GM12878 (cell line): Measurements from ENCODE around the gene AMN. TPM values are rescaled to one million over a fixed set of nuclear protein-coding genes. Genes with fewer than 3 reads are reported as not detected.
A peak's percentile ranks its signal among the peaks of the same experiment; 100 is the strongest.

ENCODE experiments used
- ATAC-seq: fragments of 200-7000 bp; cut with Tn5 transposase; 3 replicates; pipeline ENCODE4 v1.9.1; 2020; ENCODE audit warnings: mild to moderate bottlenecking, moderate library complexity
- BruUV-seq: library from RNA; stranded (reverse); fragments of 400-500 nt; replicated peaks from 2 replicates; lab custom pipeline; 2021; lab: Mats Ljungman, UMichigan
- CTCF ChIA-PET: fragments of 300-600 bp; sonication (Branson Sonifier 250); formaldehyde crosslinking; extraction: SDS; loops from one replicate; lab custom pipeline; 2021; ENCODE audit warnings: inconsistent platforms; lab: Yijun Ruan, JAX
- POLR2A ChIA-PET: fragments of 350-600 bp; formaldehyde crosslinking; extraction: SDS; loops from one replicate; lab custom pipeline; 2021; ENCODE audit warnings: inconsistent platforms; lab: Charles Lee
- RAD21 ChIA-PET: fragments of 300-600 bp; sonication (Branson Sonifier 250); formaldehyde crosslinking; loops from one replicate; lab custom pipeline; 2023; ENCODE audit warnings: antibody characterized with exemption; ENCODE audit not compliant: unreplicated experiment; lab: Charles Lee
- SMC1A ChIA-PET: fragments of 300-600 bp; sonication (Branson Sonifier 250); formaldehyde crosslinking; loops from one replicate; lab custom pipeline; 2023; ENCODE audit not compliant: unreplicated experiment, uncharacterized antibody; lab: Charles Lee
- DNase-seq: peaks from one replicate; pipeline ENCODE4 v3.0.0-alpha.2; 2011; ENCODE audit warnings: low read depth, low spot score
- FAIRE-seq: peaks from 3 replicates; lab custom pipeline; 2011; peaks lifted over from hg19 to GRCh38; lab: Jason Lieb, UNC
- H2AFZ ChIP-seq: 2 replicates; pipeline ENCODE4 v1.6.0; 2011; ENCODE audit warnings: low read depth, low read length, control low read depth; ENCODE audit not compliant: control insufficient read depth
- H3K27ac ChIP-seq: 2 replicates; pipeline ENCODE4 v1.5.1; 2011; ENCODE audit warnings: control low read depth; ENCODE audit not compliant: control insufficient read depth, insufficient read depth
- H3K27me3 ChIP-seq, 2 experiments: replicated peaks in 1 of 2; 2 replicates each; pipeline versions ENCODE4 v1.6.0 to v1.6.1; 2011; ENCODE audit warnings: low read length in 1 of 2; ENCODE audit not compliant: control insufficient read depth in 2 of 2, insufficient read depth in 2 of 2
- H3K36me3 ChIP-seq, 2 experiments: 2 replicates each; pipeline ENCODE4 v1.5.1; 2011; ENCODE audit warnings: low read length in 1 of 2; ENCODE audit not compliant: control insufficient read depth in 2 of 2, insufficient read depth in 2 of 2
- H3K4me1 ChIP-seq: 2 replicates; pipeline ENCODE4 v1.6.1; 2011; ENCODE audit warnings: mild to moderate bottlenecking, low read length, moderate library complexity, mixed read lengths; ENCODE audit not compliant: control insufficient read depth, insufficient read depth
- H3K4me2 ChIP-seq: 2 replicates; pipeline ENCODE4 v1.6.0; 2011; ENCODE audit warnings: control low read depth; ENCODE audit not compliant: control insufficient read depth, insufficient read depth
- H3K4me3 ChIP-seq: fragments of 200-600 bp; sonication (generic); 2 replicates; pipeline ENCODE4 v1.5.1; 2016
- H3K79me2 ChIP-seq: 2 replicates; pipeline ENCODE4 v1.6.0; 2011; ENCODE audit warnings: low read length; ENCODE audit not compliant: control insufficient read depth, insufficient read depth
- H3K9ac ChIP-seq: 2 replicates; pipeline ENCODE4 v1.8.0; 2011; ENCODE audit warnings: low read length, control low read depth, mixed read lengths; ENCODE audit not compliant: control insufficient read depth, insufficient read depth
- H3K9me3 ChIP-seq: replicated peaks from 3 replicates; pipeline ENCODE4 v1.5.1; 2011; ENCODE audit warnings: mild to moderate bottlenecking, low read length; ENCODE audit not compliant: control insufficient read depth, insufficient read depth
- H4K20me1 ChIP-seq: 2 replicates; pipeline ENCODE4 v1.6.0; 2011; ENCODE audit not compliant: control insufficient read depth, insufficient read depth
- LARP7 ChIP-seq: fragments of 450-650 bp; IDR thresholded peaks from 2 replicates; pipeline ENCODE4 v1.6.1; 2017; ENCODE audit warnings: mild to moderate bottlenecking
- NFXL1 ChIP-seq: fragments of 450-650 bp; IDR thresholded peaks from 2 replicates; pipeline ENCODE4 v1.6.1; 2017; ENCODE audit warnings: antibody characterized with exemption, mild to moderate bottlenecking, borderline replicate concordance
- RAD51 ChIP-seq: fragments of 450-650 bp; IDR thresholded peaks from 2 replicates; pipeline ENCODE4 v1.6.1; 2016; ENCODE audit warnings: moderate library complexity, mild to moderate bottlenecking, inconsistent platforms
- RB1 ChIP-seq: fragments of 450-650 bp; formaldehyde crosslinking; IDR thresholded peaks from 2 replicates; pipeline ENCODE4 v1.6.1; 2017; ENCODE audit warnings: mild to moderate bottlenecking, borderline replicate concordance
- SREBF1 ChIP-seq: IDR thresholded peaks from 2 replicates; pipeline ENCODE4 v1.6.1; 2012; ENCODE audit warnings: mild to moderate bottlenecking, low read length
- TBL1XR1 ChIP-seq: IDR thresholded peaks from 2 replicates; pipeline ENCODE4 v1.6.1; 2012; ENCODE audit warnings: low read depth, low read length, improper control_type of control experiment
- WGBS: methylation state at CpG from one replicate; pipeline ENCODE4 v1.1.6; 2016; ENCODE audit warnings: low lambda C conversion rate; ENCODE audit not compliant: insufficient replicate concordance, insufficient coverage; ENCODE audit errors: missing lambda C conversion rate; 5-methylcytosine and 5-hydroxymethylcytosine counted together
- in situ Hi-C: fragments of 300-500 bp; cut with MboI; formaldehyde crosslinking; loops from 9 replicates; pipeline ENCODE4 v1.14.3; 2018; ENCODE audit warnings: mixed read lengths
- intact Hi-C: fragments of 100-400 bp; cut with micrococcal nuclease; formaldehyde crosslinking; loops from one replicate; pipeline ENCODE4 v1.14.2; 2022; ENCODE audit not compliant: unreplicated experiment
- polyA plus RNA-seq, 11 experiments: library from polyadenylated mRNA; depleted of rRNA in 4 of 11; unstranded in 6 of 11; stranded (reverse) in 5 of 11; fragments of >200 nt; fragmentation: Nextera tagmentation in 4 of 11; fragmentation: Illumina TruSeq in 1 of 11; extraction: Ambion mirVana in 4 of 11; extraction: Trizol in 1 of 11; gene quantifications; 1 replicate in 1 of 11; 2 replicates in 10 of 11; pipeline versions ENCODE4 v1.2.1 to v1.2.3, GENCODE V29; 2011 to 2016; ENCODE audit warnings: inconsistent platforms in 2 of 11, missing spikeins in 2 of 11, low read depth in 1 of 11
- total RNA-seq, 4 experiments: library from RNA; depleted of rRNA in 3 of 4; stranded (reverse); fragments of >200 nt in 3 of 4; fragmentation: Illumina TruSeq in 1 of 4; extraction: Trizol in 1 of 4; gene quantifications; 2 replicates each; pipeline versions ENCODE4 v1.2.1 to v1.2.3, GENCODE V29; 2013 to 2021
- TF ChIP-seq, protein P1 (sequence below): fragments of 450-650 bp; IDR thresholded peaks from 2 replicates; pipeline ENCODE4 v1.6.1; 2018; ENCODE audit warnings: mild to moderate bottlenecking, low read depth, moderate library complexity; ENCODE audit not compliant: partially characterized antibody
- TF ChIP-seq, protein P2 (sequence below): fragments of 450-650 bp; IDR thresholded peaks from 2 replicates; pipeline ENCODE4 v1.6.1; 2017; ENCODE audit warnings: mild to moderate bottlenecking, moderate library complexity

AMN gene
- total and polyA plus RNA-seq, 10 of the 15 experiments (the other 5 are each of a cell fraction or from before 2014, with no cell fraction given), result 0.03 to 0.33 (median 0.11) TPM; not detected in 6

DNA sequence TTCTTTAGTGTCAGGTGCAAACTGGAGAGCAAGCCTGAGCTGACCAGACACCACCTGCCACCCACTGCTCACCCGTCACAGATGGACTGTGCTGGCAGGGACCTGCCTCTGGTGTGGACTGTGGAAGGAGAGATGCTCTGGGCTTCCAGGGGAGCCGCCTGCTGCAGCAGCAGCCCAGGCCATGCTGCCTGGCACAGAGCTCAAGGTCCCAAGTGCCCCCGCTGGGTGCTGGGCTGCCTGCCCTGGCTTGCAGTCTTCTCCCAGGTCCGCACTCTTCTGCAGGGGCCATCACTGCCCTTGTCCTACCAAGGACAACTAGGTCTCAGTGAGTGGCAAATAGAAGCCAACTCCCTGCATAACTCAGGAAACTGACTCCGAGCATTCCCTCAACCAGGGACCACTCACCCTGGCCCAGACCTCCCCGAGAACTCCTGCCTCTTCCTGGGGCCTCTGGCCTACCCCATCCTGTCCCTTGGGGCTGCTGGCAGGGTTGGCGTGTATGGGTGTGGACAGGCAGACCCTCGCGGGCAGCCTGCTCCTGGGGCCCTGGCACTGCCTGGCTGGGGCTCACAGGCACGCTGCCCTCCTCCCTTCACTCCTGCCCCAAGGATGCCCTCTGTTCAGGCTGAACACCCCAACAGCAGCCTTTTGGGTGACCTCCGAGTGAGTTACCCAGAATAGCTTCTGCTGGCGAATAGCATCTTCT lies 9.3 kb downstream of the AMN start:
- BruUV-seq, result no TSS peak
- no peak overlapping the region for H3K4me3 ChIP-seq
- no peaks in the 10 kb centered on the region for H4K20me1 ChIP-seq
- H3K27me3 ChIP-seq, result peaks cover 7 to 10% of the 10 kb centered on the region in 2 experiments
- peaks cover 0 to 1% of the 10 kb centered on the region in 2 experiments; a peak in 1 of 4 replicates for H3K36me3 ChIP-seq
- no peak for DNase-seq
- no peak overlapping the region for H3K27ac ChIP-seq
- H3K79me2 ChIP-seq, result no peaks in the 10 kb centered on the region
- intact Hi-C loops, result no loop called here
- in situ Hi-C loops, result no loop called here
- ChIA-PET SMC1A (no interaction called here), RAD21 (interaction anchor here (1.4 kb wide), 1 partner anchor 238 kb away, joined by 3 read pairs; no protein-coding TSS in a partner anchor), CTCF (no interaction called here), POLR2A (no interaction called here)
- FAIRE-seq, result no peak
- no peaks in the 10 kb centered on the region for H3K9me3 ChIP-seq
- H3K4me1 ChIP-seq, result peaks cover 24% of the 10 kb centered on the region
- no peak overlapping the region for H3K9ac ChIP-seq
- ATAC-seq, result peak; percentile 9; the same call in 2 of the 3 replicates
- 76% methylated on average over 12 of the region's 12 CpGs for WGBS
- H3K4me2 ChIP-seq, result no peak overlapping the region
- TF ChIP-seq RB1 (no peak), TBL1XR1 (no peak), RAD51 (no peak), SREBF1 (no peak), LARP7 (no peak)
- no peak overlapping the region for H2AFZ ChIP-seq

DNA sequence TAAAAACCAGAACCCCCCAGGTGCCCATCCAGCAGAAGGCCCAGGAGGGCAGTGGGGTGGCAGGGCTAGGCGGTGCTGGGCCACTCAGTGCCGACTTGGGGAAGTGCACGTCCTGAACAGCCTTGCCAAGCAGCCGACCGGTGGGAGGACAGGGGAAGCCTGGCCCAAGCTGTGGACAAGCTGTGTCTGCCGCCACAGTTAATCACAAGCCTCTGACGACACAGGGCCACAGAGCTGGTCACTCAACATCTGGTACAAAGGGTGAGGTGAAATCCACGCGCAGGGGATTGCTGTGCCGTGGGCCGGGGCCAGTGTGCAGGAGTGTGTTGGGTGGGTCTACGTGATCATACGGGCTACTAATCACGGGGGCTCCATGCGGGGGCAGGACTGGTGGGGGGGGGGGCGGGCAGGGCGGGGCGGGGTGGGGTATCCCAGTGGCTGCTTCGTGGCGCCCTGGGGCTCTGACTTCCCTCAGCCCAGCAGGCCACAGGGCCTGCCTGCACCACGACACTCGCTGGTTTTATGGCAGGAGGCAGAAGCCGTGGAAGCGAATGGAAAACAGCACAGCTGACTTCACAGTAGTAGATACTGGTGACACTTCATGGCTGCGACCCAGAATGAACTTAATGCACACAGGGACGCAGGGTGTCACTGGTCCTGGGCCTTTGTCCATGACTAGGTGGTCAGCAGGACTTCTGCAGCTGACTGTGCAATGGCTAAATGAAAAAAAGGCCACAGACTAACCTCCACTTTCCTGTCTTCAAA lies 10.2 kb downstream of the AMN start:
- POLR2A ChIA-PET, result no interaction called here
- RAD21 ChIA-PET, result no interaction called here
- 74% methylated on average over 24 of the region's 26 CpGs for WGBS
- no peak for TF ChIP-seq NFXL1
- TF ChIP-seq, protein P1, sequence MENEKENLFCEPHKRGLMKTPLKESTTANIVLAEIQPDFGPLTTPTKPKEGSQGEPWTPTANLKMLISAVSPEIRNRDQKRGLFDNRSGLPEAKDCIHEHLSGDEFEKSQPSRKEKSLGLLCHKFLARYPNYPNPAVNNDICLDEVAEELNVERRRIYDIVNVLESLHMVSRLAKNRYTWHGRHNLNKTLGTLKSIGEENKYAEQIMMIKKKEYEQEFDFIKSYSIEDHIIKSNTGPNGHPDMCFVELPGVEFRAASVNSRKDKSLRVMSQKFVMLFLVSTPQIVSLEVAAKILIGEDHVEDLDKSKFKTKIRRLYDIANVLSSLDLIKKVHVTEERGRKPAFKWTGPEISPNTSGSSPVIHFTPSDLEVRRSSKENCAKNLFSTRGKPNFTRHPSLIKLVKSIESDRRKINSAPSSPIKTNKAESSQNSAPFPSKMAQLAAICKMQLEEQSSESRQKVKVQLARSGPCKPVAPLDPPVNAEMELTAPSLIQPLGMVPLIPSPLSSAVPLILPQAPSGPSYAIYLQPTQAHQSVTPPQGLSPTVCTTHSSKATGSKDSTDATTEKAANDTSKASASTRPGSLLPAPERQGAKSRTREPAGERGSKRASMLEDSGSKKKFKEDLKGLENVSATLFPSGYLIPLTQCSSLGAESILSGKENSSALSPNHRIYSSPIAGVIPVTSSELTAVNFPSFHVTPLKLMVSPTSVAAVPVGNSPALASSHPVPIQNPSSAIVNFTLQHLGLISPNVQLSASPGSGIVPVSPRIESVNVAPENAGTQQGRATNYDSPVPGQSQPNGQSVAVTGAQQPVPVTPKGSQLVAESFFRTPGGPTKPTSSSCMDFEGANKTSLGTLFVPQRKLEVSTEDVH, result no peak
- TF ChIP-seq, protein P2, sequence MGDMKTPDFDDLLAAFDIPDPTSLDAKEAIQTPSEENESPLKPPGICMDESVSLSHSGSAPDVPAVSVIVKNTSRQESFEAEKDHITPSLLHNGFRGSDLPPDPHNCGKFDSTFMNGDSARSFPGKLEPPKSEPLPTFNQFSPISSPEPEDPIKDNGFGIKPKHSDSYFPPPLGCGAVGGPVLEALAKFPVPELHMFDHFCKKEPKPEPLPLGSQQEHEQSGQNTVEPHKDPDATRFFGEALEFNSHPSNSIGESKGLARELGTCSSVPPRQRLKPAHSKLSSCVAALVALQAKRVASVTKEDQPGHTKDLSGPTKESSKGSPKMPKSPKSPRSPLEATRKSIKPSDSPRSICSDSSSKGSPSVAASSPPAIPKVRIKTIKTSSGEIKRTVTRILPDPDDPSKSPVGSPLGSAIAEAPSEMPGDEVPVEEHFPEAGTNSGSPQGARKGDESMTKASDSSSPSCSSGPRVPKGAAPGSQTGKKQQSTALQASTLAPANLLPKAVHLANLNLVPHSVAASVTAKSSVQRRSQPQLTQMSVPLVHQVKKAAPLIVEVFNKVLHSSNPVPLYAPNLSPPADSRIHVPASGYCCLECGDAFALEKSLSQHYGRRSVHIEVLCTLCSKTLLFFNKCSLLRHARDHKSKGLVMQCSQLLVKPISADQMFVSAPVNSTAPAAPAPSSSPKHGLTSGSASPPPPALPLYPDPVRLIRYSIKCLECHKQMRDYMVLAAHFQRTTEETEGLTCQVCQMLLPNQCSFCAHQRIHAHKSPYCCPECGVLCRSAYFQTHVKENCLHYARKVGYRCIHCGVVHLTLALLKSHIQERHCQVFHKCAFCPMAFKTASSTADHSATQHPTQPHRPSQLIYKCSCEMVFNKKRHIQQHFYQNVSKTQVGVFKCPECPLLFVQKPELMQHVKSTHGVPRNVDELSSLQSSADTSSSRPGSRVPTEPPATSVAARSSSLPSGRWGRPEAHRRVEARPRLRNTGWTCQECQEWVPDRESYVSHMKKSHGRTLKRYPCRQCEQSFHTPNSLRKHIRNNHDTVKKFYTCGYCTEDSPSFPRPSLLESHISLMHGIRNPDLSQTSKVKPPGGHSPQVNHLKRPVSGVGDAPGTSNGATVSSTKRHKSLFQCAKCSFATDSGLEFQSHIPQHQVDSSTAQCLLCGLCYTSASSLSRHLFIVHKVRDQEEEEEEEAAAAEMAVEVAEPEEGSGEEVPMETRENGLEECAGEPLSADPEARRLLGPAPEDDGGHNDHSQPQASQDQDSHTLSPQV, result no peak

More for the DNA sequence above, 10.2 kb downstream of the AMN start:
- no peaks in the 10 kb centered on the region for H3K9me3 ChIP-seq
- no peaks in the 10 kb centered on the region for H3K79me2 ChIP-seq
- no TSS peak for BruUV-seq
- ATAC-seq (no peak), FAIRE-seq (no peak), DNase-seq (no peak)
- no peak overlapping the region for H2AFZ ChIP-seq
- H3K27ac ChIP-seq, result no peak overlapping the region
- intact Hi-C loops (no loop called here), in situ Hi-C loops (no loop called here)
- H3K9ac ChIP-seq, result no peak overlapping the region
- peaks cover 4 to 10% of the 10 kb centered on the region in 2 experiments for H3K27me3 ChIP-seq
- H4K20me1 ChIP-seq, result no peaks in the 10 kb centered on the region
- no peak overlapping the region for H3K4me3 ChIP-seq
- CTCF ChIA-PET, result no interaction called here
- SMC1A ChIA-PET, result no interaction called here
- H3K36me3 ChIP-seq, result peaks cover 0 to 1% of the 10 kb centered on the region in 2 experiments; a peak in 1 of 4 replicates
- peaks cover 24% of the 10 kb centered on the region for H3K4me1 ChIP-seq
- H3K4me2 ChIP-seq, result no peak overlapping the region
